NK-92 treated with Interleukin-12 subunit alpha and Interleukin-12 subunit beta, amount 100 ng/mL, for 24 hours (cell line): ENCODE results near the gene PDLIM4.

Experiments used
- DNase-seq: peaks from one replicate; lab custom pipeline; 2025; lab: John Stamatoyannopoulos, UW

Gene PDLIM4

DNA sequence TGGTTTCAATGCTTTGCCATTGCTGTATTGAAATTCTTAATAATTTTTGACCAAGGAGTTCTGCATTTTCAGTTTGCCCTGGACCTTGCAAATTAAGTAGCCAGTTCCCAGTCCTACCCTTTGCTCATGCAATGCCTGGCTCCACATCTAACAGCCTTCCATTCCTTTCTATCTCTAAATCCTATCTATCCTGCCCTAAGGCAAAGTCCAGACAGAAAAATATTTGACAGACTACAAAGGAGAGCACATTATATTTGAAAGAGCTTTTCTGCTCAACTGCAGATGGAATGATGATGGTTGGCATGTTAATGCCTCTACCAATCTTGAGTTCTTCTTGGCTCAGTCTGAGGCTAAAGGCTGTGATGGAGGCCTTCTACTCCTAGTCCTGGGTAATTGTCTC lies 52.2 kb downstream of the PDLIM4 start:
- no peak for DNase-seq

DNA sequence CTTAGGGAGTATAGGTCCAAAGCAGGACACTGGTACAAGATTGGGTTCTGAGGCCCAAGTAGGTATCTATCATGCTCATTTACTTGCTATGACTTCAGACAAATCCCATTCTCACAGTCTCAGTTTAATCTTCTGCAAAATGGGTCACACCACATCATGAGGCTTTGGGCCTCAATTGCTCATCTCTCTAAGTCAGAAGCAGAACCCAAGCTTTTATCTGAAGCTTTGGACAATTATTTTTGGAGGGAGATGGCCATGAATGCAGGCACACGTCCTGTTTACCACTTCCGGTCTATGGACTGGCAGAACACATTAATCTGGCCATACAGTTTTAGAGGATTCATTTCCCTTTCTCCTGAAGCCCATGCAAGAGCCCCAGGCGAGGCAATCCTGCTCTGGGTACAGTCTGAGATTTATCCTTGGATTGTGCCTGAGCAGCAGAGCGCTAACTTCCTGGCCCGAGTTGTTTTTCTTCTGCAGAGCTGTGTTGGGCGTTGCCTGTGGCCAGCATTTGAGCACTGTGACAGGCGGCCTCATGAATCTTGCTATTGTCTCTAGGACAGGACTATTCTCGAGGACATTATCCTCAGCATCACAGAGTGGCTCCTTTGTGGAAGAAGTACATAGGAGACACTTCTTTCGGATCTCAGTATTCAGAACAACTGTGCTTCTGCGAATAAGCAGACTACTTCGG lies 52.8 kb downstream of the PDLIM4 start:
- no peak for DNase-seq

DNA sequence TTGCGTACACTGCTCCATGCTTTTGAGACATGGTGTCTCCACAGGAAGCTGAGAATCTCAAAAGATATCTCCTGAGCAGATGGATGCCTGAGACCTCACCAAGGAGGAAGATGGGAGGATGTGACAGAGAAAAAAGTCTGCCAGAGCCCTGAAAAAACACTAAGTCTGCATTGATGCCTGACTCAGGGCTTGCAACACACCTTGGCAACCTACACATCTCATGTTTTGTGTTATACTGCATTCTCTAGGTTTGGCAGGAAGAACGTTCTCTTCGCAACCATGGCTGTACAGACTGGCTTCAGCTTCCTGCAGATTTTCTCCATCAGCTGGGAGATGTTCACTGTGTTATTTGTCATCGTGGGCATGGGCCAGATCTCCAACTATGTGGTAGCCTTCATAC lies 55.9 kb downstream of the PDLIM4 start:
- no peak for DNase-seq

DNA sequence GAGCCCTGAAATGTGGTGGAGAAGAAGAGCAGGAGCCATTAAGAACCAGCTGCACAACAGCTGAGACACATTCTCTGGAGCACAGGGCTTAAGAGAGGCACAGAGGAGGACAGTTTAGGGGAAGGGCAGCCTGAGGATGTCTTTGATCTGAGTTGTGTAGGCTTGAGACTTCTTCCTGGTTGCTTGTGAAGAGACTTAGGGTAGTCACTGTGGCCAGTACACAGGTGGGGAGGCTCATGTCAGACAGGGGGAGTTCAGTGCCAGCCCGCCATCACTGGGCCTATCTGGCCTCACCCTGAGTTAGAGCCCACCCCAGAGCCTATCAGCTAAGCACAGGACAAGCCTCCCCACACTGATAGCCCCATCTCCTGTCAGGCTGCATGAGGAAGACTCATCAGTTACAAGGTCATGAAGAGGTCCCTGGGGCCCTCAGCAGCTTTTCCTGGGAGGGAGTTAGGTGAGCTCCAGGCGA lies 56.5 kb downstream of the PDLIM4 start:
- no peak for DNase-seq

DNA sequence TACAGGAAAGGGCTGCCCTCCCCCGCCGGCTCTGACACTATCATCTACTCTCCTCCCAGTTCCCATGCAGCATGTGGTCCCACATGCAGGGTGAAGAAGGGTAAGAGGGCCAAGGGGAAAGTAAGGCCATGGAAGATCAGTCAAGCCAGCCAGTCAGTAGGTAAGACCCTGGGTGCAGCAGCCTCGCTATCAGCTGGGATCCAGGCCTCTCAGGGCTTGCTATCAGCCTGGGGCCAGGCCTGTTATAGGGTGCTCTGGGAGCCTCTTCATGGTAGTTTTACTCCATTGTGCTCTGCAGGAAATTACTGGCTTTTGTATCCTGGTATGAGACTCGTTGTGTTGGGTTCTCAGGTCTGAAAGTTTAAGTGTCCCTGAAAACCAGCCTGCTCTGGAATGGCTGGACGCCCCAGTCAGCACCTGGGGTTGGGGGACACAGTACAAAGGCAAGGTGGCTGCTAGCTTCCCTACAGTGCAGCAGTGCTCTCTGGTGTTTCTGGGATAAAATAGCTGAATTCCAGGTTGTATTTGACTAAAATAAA lies 58.1 kb downstream of the PDLIM4 start:
- DNase-seq = no peak

DNA sequence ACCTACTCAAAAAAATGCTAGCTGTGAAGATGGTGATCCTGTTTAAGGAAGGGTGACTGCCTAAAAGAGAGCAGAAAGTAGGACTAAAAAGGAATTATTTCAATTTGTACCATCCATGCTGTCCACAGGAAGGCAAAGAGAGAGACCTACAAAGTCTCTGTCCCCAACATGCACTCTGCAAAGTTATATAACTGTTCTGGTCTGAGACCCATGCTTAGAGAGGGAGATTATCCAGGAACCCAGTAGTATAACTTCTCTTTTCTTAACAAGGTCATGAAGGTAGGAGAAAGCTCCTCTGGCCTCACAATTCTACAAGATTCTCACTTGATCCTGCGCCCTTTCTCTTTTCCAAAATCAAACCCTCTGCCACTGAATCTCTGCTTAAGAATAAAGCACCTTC lies 62.5 kb downstream of the PDLIM4 start:
- no peak for DNase-seq

DNA sequence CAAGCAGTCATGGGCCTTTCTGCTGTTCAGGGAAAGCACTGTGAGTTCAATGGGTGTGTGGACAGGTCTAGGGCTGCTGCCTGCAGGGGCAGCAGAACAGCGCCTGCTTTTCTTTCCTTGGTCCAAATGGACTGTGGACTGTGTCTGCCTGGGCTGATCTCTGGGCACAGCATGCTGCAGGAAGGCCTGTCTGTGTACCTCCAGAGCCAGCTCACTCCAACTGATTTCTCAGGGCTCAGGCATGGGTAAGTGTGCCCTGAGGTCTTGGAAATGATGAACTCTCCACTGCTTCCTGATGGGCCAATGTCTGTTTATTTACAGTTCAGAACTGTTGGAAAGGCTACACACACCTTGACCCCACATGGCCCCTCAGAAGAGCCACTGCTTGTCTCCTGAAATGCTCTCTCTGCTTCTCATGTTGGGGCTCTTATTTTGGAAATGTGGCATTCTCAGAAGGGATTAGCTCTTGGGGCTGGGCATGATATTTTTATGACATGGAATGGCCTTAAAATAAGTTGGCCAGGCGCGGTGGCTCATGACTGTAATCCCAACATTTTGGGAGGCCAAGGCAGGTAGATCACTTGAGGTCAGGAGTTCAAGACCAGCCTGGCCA lies 63.7 kb downstream of the PDLIM4 start:
- no peak for DNase-seq

DNA sequence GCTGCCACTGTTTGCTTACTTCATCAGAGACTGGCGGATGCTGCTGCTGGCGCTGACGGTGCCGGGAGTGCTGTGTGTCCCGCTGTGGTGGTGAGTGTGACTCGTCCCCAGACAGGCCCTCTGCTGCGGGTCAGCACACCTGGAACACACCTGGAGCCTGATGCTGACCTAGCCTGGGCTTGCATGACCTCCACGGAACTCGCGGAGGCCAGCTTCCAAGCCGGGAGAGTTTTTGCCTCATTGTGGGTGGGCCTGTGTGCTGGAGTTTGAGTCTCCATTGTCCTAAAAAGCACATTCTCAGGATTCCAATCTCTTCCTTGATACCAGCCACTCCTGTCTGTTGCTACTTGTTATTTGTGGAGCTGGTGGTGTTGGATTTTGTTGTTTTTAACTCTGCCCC lies 64.8 kb downstream of the PDLIM4 start:
- DNase-seq = no peak
